Amniotic stem cell (primary cell): ENCODE measurements around the gene INKA2.
A peak's percentile ranks its signal among the peaks of the same experiment; 100 is the strongest.

Experiments used
- DNase-seq: peaks from one replicate; lab custom pipeline; 2025; lab: John Stamatoyannopoulos, UW

The INKA2 gene

DNA sequence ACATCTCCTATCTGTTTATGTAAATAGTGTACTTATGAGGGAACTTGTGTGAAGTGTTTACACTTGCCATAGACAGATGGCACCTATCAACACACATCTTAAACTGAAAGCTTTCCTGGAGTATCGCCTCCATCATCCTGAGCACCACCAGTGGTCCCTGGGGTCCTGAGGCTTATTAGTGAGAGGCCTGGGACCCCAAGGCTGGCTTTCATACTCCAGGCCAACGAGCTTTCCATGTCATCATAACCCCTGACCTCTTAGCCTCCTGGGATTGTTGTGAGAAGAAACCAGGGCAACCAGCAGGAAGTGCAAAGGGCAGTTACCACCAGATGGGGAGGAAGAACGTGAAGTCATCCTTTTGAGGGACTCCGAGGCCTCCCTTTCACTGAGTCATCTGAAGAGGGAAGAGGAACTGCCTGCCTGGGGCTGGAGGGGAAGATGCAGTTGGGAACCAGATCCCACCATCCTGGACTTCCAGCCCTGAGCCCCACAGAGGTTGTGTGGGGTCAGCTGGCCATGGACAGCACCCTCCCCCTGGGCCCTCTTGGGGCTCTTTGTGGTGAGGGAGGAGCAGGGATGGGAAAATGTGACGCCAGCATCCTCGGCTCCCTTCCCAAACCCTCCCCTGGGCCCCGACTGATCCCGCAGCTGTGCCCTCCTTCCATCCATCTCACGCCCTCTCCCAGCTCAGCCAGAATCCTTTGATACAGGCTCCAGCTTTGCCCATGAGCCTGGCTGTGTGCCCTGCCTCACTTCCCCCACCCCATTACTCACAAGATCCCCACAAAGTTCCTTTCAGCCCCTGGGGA lies 5.8 kb downstream of the INKA2 start:
- DNase-seq = peak; percentile 43

DNA sequence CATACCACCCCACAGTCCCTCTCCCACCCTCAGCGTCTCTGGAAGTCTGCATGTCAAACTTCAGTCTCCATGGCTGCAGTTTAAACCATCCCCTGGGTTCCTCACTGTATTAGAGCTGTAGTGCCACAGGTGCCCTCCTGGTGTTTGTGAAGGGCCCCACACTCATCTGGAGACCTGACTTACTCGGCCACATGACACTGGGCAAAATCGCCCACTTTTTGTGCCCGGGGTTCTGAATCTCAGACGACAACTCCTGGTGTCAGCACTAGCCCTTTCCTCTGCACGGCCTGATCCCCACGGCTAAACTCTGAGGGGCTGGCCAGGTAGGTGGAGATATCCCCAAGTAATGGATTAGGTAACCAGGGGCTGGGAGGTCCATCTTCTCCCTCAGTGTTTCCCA lies 6.5 kb downstream of the INKA2 start:
- no peak for DNase-seq

- DNase-seq = no peak
Observed at GRCh38 chr1:111731956-111732355, 7.2 kb downstream of the INKA2 start.

- no peak for DNase-seq
Observed at GRCh38 chr1:111730706-111731105, 8.5 kb downstream of the INKA2 start.

GRCh38 chr1:111729946-111730681 lies 9.1 kb downstream of the INKA2 start:
- DNase-seq = no peak

DNA sequence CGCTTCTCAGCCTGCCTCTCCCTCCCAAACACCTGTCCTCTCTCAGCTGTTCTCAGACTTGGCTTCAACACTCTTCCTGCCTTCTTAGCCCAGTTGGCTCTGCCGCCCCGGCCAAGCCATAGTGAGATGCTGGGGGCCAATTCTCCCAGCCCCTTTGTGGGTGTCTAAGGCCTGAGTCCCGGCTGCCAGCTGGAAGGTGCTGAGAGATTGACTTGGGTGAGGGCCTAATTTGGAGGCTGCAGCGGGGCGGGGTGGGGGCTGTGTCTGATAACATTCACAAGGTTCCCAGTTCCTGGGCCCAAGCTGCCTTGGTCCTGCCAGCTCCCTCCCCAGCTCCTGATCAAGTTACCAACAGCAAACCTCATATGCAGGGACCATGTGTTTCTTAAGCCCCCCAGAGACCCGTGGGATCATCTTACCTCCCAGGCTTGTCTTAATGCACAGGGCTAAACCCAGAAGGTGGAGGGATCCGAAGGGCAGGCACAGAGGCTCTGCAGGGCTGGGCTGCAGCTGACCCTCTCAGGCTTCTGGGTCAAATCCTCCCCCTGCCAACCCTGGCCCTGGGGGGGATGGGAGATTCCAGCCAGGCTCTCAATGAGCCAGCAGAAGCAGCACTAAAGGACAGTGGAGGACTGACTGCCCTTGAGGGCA lies 9.8 kb downstream of the INKA2 start:
- DNase-seq = no peak

DNA sequence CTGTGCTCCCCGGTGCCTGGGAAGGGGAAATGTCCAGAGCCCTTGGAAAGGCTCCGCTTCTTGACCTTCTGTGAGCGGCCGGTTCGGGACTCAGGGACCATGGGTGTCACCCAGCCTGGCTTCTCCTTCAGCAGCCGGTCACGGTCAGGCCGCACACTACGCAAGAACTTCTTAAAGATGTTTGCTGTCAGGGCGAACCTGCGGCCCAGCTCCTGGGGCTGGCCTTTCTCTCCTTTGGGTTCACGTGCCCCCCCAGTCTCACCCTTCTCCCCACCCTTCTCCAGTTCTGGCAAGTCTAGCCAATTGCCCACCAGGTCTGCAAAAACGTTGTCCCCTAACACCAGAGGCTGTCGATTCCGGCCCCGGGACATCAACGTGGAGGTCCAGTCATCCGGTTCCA lies 12.1 kb downstream of the INKA2 start:
- DNase-seq = no peak

GRCh38 chr1:111725192-111725591 lies 14.0 kb downstream of the INKA2 start:
- no peak for DNase-seq

DNA sequence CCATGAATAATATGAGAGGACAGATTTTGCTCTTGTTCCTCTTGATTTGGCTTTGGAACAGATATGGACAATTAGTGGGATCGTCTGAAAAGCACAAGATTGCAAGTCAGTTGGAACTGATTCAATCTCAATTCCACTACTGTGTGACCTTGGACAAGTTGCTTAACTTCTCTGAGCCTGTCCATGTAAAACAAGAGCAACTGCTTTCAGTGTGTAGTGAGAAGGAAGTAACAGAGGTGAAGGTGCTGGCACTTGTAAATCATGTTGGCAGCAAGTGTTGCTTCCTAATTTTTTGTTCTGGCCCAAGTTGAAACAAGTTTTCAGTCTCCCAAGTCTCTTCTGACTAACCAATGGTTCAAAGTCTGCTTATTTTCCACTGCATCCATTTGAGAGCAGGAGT lies 15.3 kb downstream of the INKA2 start:
- no peak for DNase-seq

- DNase-seq = no peak
Observed at GRCh38 chr1:111723091-111723806, 15.9 kb downstream of the INKA2 start.

DNA sequence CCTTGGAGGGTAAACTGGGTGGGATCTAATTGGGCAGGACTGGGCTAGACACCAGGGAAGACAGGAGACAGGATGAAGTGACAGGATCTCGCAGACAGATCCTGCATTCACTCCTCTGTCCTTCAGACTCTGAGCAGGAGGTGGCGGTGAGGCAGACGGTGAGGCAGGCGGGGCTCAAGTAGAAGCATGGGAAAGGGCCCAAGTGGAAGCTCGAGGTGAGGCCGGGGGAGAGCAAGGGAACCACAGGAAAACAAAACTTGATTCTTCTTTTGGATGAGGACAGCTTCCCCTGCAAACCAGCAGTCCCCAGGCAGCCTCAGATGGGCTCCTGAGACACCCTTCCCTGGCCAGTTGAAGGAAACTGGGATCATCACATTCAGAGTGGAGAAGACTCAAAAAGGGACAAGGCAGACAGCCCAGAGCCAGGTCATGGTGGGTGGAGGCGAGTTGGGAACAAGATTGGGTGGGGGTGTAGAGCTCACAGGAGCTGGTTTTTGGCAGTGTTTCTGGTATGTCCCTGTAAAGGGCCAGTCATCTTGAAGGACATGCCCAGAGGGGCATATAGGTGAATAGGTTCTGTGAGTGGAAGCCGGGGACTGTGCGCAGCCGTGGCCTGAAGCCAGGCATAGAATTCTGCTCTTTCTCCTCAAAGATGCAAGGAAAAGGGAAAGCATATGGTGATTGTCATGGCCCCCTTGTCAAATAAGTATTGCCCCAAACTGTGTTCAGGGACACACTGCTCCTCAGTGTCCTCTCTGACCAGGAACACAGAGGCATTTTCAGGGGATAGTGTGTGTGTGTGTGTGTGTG lies 18.0 kb downstream of the INKA2 start:
- no peak for DNase-seq

GRCh38 chr1:111720274-111720976 lies 18.8 kb downstream of the INKA2 start:
- DNase-seq = no peak

GRCh38 chr1:111719674-111720132 lies 19.5 kb downstream of the INKA2 start:
- no peak for DNase-seq

DNA sequence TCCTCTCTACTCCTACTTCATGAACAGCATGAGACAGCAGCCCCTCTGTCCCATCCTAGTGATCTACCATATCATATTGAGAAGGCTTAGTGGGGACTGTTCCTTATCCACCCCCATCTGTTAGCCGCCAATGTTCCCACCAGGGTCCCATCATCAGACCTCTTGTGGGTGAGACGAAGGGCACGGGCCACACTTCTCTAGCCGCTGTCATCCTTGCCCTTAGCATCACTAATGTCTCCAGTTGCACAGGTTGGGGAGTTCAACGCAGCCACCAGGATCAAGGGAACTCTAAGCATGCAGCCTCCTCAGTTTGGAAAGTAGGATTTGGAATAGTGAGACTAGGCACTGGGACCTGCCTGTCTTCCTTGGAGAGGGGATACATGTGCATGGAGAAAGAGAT lies 20.1 kb downstream of the INKA2 start:
- DNase-seq = no peak

DNA sequence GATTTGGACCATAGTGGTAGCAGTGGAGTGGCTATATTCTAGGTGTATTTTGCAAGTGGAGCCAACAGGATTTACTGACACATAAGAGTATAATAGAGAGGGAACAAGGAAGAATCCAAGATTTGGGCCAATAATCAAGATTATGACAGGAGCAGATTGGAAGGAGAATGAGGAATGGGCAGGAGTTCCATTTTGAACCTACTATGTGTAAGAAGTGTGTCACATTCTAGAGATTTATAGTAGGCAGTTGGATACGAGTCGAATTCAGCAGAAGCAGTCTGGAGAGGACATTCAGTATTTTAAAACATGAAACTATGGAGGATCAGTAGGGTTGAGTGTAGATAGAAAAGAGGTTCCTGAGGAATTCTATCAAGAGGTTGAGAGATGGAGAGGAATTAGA lies 21.7 kb downstream of the INKA2 start:
- DNase-seq = no peak

DNA sequence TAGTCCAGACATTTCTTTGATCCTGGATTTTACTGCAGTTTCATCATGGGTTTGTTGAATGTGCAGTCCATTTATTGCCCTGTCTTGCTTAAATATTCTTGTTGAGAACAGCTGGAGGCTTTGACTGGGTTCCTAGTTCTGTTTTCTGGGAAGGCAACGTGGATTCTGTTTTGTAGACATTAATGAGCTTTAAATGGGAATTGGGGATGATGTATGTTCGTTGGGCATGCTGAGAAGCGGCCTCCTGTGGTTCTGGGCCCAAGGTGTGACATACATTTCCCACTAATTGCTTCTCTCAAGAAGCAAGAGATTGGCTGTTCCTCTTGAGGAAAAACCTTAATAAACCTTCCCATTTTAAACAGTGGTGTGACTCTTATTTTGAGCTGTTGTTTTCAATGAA lies 22.9 kb downstream of the INKA2 start:
- no peak for DNase-seq

DNA sequence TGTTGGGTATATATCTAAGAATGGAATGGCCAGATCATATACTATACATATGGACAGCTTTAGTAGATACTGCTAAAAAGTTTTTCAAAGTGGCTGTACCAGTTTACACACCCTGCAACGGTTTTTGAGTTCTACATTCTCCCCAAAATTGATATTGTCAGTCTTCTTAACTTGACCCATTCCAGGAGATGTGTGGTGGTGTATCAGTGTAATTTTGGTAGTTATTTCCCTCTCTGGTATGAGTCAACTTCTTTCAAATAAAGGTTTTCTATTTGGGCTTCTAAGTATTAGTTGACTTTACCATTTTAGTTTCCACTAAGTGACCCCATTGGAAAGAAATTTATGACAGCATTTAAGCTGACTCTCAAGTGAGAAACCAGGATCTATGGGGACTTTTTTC lies 29.2 kb downstream of the INKA2 start:
- DNase-seq = no peak

DNA sequence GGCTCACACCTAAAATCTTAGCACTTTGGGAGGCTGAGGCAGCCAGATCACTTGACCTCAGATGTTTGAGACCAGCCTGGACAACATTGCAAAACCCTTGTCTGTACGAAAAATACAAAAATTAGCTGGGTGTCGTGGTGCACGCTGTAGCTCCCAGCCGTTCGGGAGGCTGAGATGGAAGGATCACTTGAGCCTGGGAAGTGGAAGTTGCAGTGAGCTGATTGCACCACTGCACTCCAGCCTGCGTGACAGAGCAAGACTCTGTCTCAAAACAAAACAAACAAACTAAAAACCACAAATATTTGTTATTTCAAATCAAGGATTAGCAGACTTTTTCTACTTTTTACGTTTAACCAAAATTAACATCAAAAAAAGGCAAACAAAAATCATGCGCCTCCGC lies 31.3 kb downstream of the INKA2 start:
- no peak for DNase-seq

GRCh38 chr1:111706921-111707320 lies 32.3 kb downstream of the INKA2 start:
- DNase-seq = no peak

DNA sequence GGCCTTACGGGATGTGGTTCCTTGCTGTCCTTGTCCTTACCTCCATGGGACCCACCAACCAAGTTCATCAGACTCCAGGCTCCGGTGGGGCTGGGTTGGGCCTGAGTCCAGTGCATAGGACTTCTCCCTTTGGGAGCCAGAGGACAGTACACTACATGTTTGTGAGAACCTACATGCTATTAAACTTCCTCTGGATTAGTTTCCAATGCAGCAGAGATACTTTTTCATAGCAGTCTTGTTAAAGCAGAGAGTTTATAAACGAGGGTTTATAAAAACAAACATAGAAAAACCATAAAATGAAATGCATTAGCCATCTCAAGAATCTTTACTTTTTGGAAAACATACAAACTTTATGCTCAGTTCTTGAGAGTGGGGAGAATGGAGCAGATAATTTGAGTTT lies 33.4 kb downstream of the INKA2 start:
- no peak for DNase-seq

DNA sequence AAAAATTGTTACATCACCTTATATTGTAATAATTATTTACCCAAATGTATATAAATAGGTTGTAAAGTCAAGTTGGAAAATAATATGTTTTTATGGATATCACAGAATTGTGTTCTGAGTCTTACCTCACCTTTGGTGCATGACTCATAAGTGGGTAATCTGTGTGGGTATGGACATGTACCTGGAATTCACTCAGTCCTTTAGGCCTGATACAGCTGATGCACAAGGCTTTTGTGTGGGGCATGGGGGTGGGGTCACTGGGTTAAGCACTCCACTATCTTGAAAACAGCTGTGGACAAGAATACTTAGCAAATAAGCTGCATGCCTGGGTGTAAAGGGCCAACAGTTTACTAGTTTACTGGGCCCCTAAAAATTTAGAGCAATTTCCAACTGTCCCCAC lies 34.4 kb downstream of the INKA2 start:
- DNase-seq = no peak
